Gastroesophageal sphincter (tissue), 3 donors: ENCODE data around the gene OR11A1.

Source experiments
- POLR2A ChIP-seq, 2 donors: fragments of 450-650 bp; IDR thresholded peaks; one replicate each; pipeline ENCODE4 v1.6.1; 2017; ENCODE audit warnings: antibody characterized with exemption in 2 of 2, mild to moderate bottlenecking in 2 of 2, moderate library complexity in 1 of 2
- TF ChIP-seq, protein P1 (sequence below), 4 experiments: fragments of 200-600 bp in 2 of 4; fragments of 450-650 bp in 2 of 4; sonication (generic) in 1 of 4; IDR thresholded peaks; one replicate each; pipeline ENCODE4 v1.5.1; 2017 to 2019; ENCODE audit warnings: antibody characterized with exemption in 4 of 4, mild to moderate bottlenecking in 2 of 4, moderate library complexity in 2 of 4

- TF ChIP-seq, protein P1, sequence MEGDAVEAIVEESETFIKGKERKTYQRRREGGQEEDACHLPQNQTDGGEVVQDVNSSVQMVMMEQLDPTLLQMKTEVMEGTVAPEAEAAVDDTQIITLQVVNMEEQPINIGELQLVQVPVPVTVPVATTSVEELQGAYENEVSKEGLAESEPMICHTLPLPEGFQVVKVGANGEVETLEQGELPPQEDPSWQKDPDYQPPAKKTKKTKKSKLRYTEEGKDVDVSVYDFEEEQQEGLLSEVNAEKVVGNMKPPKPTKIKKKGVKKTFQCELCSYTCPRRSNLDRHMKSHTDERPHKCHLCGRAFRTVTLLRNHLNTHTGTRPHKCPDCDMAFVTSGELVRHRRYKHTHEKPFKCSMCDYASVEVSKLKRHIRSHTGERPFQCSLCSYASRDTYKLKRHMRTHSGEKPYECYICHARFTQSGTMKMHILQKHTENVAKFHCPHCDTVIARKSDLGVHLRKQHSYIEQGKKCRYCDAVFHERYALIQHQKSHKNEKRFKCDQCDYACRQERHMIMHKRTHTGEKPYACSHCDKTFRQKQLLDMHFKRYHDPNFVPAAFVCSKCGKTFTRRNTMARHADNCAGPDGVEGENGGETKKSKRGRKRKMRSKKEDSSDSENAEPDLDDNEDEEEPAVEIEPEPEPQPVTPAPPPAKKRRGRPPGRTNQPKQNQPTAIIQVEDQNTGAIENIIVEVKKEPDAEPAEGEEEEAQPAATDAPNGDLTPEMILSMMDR (IDR thresholded peaks at IDR 0.05), result no peak
- no peak for TF ChIP-seq POLR2A (IDR thresholded peaks at IDR 0.05)
Measured at GRCh38 chr6:29490055-29490454, 33.2 kb upstream of the OR11A1 start.
